Sigmoid colon (tissue), 7 donors: ENCODE measurements around the gene NAP1L4. TPM values are rescaled to one million over a fixed set of nuclear protein-coding genes. Genes with fewer than 3 reads are reported as not detected.
A peak's percentile ranks its signal among the peaks of the same experiment; 100 is the strongest.

Experiments
- DNase-seq: peaks from one replicate; pipeline ENCODE4 v3.0.0-alpha.2; 2019
- H3K27ac ChIP-seq, 4 donors: fragments of 200-600 bp; sonication (generic); one replicate each; pipeline ENCODE4 v1.5.1; 2016 to 2019; ENCODE audit warnings: mild to moderate bottlenecking in 1 of 4
- H3K27me3 ChIP-seq, 3 donors: fragments of 200-600 bp; sonication (generic); one replicate each; pipeline ENCODE4 v1.5.1; 2019; ENCODE audit warnings: mild to moderate bottlenecking in 1 of 3
- H3K36me3 ChIP-seq, 4 donors: fragments of 200-600 bp; sonication (generic); one replicate each; pipeline ENCODE4 v1.5.1; 2016 to 2019
- H3K4me1 ChIP-seq, 4 donors: fragments of 200-600 bp; sonication (generic); one replicate each; pipeline ENCODE4 v1.5.1; 2017 to 2019
- H3K4me3 ChIP-seq, 4 donors: fragments of 200-600 bp; sonication (generic); one replicate each; pipeline ENCODE4 v1.5.1; 2017 to 2019; ENCODE audit warnings: mild to moderate bottlenecking in 2 of 4, moderate library complexity in 1 of 4
- H3K9me3 ChIP-seq, 4 donors: fragments of 200-600 bp in 3 of 4; sonication (generic) in 3 of 4; one replicate each; pipeline versions ENCODE4 v1.5.1 to v1.6.1; 2013 to 2019
- CTCF ChIP-seq, 4 experiments: fragments of 450-650 bp in 3 of 4; fragments of 200-600 bp in 1 of 4; IDR thresholded peaks; one replicate each; pipeline ENCODE4 v1.5.1; 2016 to 2019; ENCODE audit warnings: antibody characterized with exemption in 4 of 4, mild to moderate bottlenecking in 3 of 4, moderate library complexity in 2 of 4
- EP300 ChIP-seq, 4 donors: sonication (generic); formaldehyde crosslinking; IDR thresholded peaks; one replicate each; pipeline ENCODE4 v1.6.1; 2017; ENCODE audit warnings: antibody characterized with exemption in 4 of 4
- POLR2A ChIP-seq, 2 donors: fragments of 450-650 bp; IDR thresholded peaks; one replicate each; pipeline ENCODE4 v1.6.1; 2016; ENCODE audit warnings: antibody characterized with exemption in 2 of 2, mild to moderate bottlenecking in 2 of 2, moderate library complexity in 2 of 2
- POLR2AphosphoS5 ChIP-seq, 4 donors: sonication (generic); formaldehyde crosslinking; IDR thresholded peaks; one replicate each; pipeline ENCODE4 v1.6.1; 2017; ENCODE audit warnings: antibody characterized with exemption in 4 of 4
- WGBS, 2 donors: extraction: QIAGEN DNeasy Blood & Tissue Kit; methylation state at CpG; one replicate each; pipeline ENCODE4 v1.1.7; 2013; 5-methylcytosine and 5-hydroxymethylcytosine counted together
- intact Hi-C: fragments of 100-400 bp; cut with DNase I; formaldehyde crosslinking; loops from one replicate; pipeline ENCODE4 v1.15.1; 2023
- polyA plus RNA-seq, 3 donors: library from polyadenylated mRNA; stranded (reverse); fragments of 200-250 nt; gene quantifications; one replicate each; pipeline ENCODE4 v1.2.3, GENCODE V29; 2013
- total RNA-seq, 4 donors: library from RNA; depleted of rRNA; stranded (reverse); fragments of >200 nt; gene quantifications; one replicate each; pipeline ENCODE4 v1.1.0, GENCODE V29; 2016
- donor health status: healthy with polysubstance abuse.
- donor health status: Bipolar disorder and iron deficiency.
- donor health status: healthy.

Gene NAP1L4
- total and polyA plus RNA-seq, 7 donors: 55.9 to 102 (median 88.7) TPM

- peak; percentile 57 for DNase-seq
- 81 to 90% methylated on average over 14 of the region's 14 CpGs for WGBS, 2 donors
- no peak overlapping the region for H3K4me3 ChIP-seq
- H3K27me3 ChIP-seq: peaks cover 0 to 15% (median 2%) of the 10 kb centered on the region in 3 donors
- no peak overlapping the region for H3K27ac ChIP-seq
- TF ChIP-seq POLR2A (IDR thresholded peaks at IDR 0.05) (no peak), CTCF (IDR thresholded peaks at IDR 0.05) (no peak), POLR2AphosphoS5 (IDR thresholded peaks at IDR 0.05) (no peak), EP300 (IDR thresholded peaks at IDR 0.05) (no peak)
- H3K4me1 ChIP-seq: peaks cover 0 to 10% (median 9%) of the 10 kb centered on the region in 4 donors
- intact Hi-C loops: no loop called here
- H3K36me3 ChIP-seq: no peaks in the 10 kb centered on the region
- peaks cover 0 to 4% (median 3%) of the 10 kb centered on the region in 4 donors for H3K9me3 ChIP-seq
Measured at GRCh38 chr11:2934611-2935239, 57.4 kb downstream of the NAP1L4 start.

- H3K27me3 ChIP-seq: peaks cover under 1 to 22% (median 8%) of the 10 kb centered on the region in 3 donors
- no peak for DNase-seq
- intact Hi-C loops: no loop called here
- no peaks in the 10 kb centered on the region for H3K36me3 ChIP-seq
- TF ChIP-seq CTCF (IDR thresholded peaks at IDR 0.05) (no peak), POLR2A (IDR thresholded peaks at IDR 0.05) (no peak), EP300 (IDR thresholded peaks at IDR 0.05) (no peak), POLR2AphosphoS5 (IDR thresholded peaks at IDR 0.05) (no peak)
- H3K9me3 ChIP-seq: peaks cover 0 to 4% (median 3%) of the 10 kb centered on the region in 4 donors
- WGBS, 2 donors: 91 to 94% methylated on average over 7 of the region's 7 CpGs
- H3K27ac ChIP-seq: no peak overlapping the region
- H3K4me1 ChIP-seq: peaks cover 0 to 16% (median 15%) of the 10 kb centered on the region in 4 donors
- no peak overlapping the region for H3K4me3 ChIP-seq
Measured at GRCh38 chr11:2934021-2934550, 58.0 kb downstream of the NAP1L4 start.

- H3K4me3 ChIP-seq: no peak overlapping the region
- TF ChIP-seq EP300 (IDR thresholded peaks at IDR 0.05) (no peak), POLR2AphosphoS5 (IDR thresholded peaks at IDR 0.05) (peak in 1 of 4 donors; percentile 18)
- no peak overlapping the region for H3K27ac ChIP-seq
- DNase-seq: peak; percentile 81
- H3K27me3 ChIP-seq: peaks cover 6 to 28% (median 14%) of the 10 kb centered on the region in 3 donors
- H3K36me3 ChIP-seq: no peaks in the 10 kb centered on the region
- peaks cover 0 to 22% (median 21%) of the 10 kb centered on the region in 4 donors for H3K4me1 ChIP-seq
- intact Hi-C loops: no loop called here
- 23 to 38% methylated on average over 12 of the region's 12 CpGs for WGBS, 2 donors
- H3K9me3 ChIP-seq: peaks cover 0 to 4% (median 2%) of the 10 kb centered on the region in 4 donors
Measured at GRCh38 chr11:2933375-2934020, 58.6 kb downstream of the NAP1L4 start.

- peak; percentile 60 for DNase-seq
- TF ChIP-seq EP300 (IDR thresholded peaks at IDR 0.05) (no peak), POLR2A (IDR thresholded peaks at IDR 0.05) (no peak), POLR2AphosphoS5 (IDR thresholded peaks at IDR 0.05) (no peak), CTCF (IDR thresholded peaks at IDR 0.05) (no peak)
- WGBS, 2 donors: 61 to 70% methylated on average over 15 of the region's 15 CpGs
- Histone ChIP-seq H3K9me3 (peaks cover 0 to 4% (median under 1%) of the 10 kb centered on the region in 4 donors), H3K27me3 (peaks cover 12 to 34% (median 21%) of the 10 kb centered on the region in 3 donors), H3K27ac (no peak overlapping the region), H3K4me1 (peaks cover 0 to 29% (median 27%) of the 10 kb centered on the region in 4 donors), H3K36me3 (no peaks in the 10 kb centered on the region), H3K4me3 (no peak overlapping the region)
- intact Hi-C loops: no loop called here
Measured at GRCh38 chr11:2932850-2933251, 59.3 kb downstream of the NAP1L4 start.
